ENCODE measurements around the gene HIRIP3. TPM values are rescaled to one million over a fixed set of nuclear protein-coding genes. Genes with fewer than 3 reads are reported as not detected.

HIRIP3 gene
- total and polyA plus RNA-seq, 2 experiments from 2014 or later: 10.4 to 18.5 TPM

DNA sequence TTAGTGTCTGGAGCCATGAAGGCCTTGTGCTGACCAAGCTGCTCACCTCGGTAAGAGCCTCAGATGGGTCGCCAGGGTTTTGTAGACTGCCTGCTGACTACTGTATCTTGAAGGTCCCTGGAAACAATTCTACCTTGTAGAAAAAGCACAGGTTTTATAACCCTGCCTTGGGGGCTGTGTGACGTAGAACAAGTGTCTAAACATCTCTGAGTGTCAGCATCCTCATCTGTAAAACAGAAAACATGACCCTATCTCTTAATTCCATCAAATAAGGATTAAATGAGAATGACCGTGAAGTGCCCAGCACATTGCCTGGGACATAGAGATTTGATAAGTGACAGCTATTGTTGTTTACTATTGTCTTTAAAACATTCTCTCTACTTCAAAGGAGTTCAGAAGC, 27.2 kb downstream of the HIRIP3 start:
- Histone ChIP-seq H3K4me3 (no peak overlapping the region), H3K4me1 (ENCODE audit: insufficient read depth) (no peaks in the 10 kb centered on the region), H3K36me3 (ENCODE audit: insufficient read depth) (peaks cover 14% of the 10 kb centered on the region), H3K27ac (ENCODE audit: low read depth) (no peak overlapping the region), H3K79me2 (replicated peaks; ENCODE audit: insufficient read depth) (no peaks in the 10 kb centered on the region), H4K20me1 (replicated peaks; ENCODE audit: insufficient read depth) (no peaks in the 10 kb centered on the region), H3K27me3 (ENCODE audit: insufficient read depth) (peaks cover 16% of the 10 kb centered on the region), H3K9me2 (ENCODE audit: insufficient read depth) (peaks cover 4% of the 10 kb centered on the region; the same call in 1 of the 2 replicates), H3F3A (replicated peaks; ENCODE audit: low read depth) (peaks cover 11% of the 10 kb centered on the region; the same call in 1 of the 2 replicates), H3K4me2 (no peak overlapping the region), H2AFZ (no peak overlapping the region)
- H3K4me1 Mint-ChIP-seq: peaks cover 2% of the 10 kb centered on the region
- DNase-seq (ENCODE audit: low spot score) (no peak), ATAC-seq (no peak)
- no peak overlapping the region for H3K27ac Mint-ChIP-seq
- peaks cover 45% of the 10 kb centered on the region for H3K36me3 Mint-ChIP-seq (ENCODE audit: low read depth)
- H3K4me3 Mint-ChIP-seq: no peak overlapping the region
- H3K27me3 Mint-ChIP-seq (ENCODE audit: insufficient read depth, low read depth, poor library complexity): peaks cover 18% of the 10 kb centered on the region
- H3K9me3 Mint-ChIP-seq: peaks cover 18% of the 10 kb centered on the region
- no peak for TF ChIP-seq JUNB (IDR thresholded peaks at IDR 0.05; ENCODE audit: unreplicated experiment)
- TF ChIP-seq ZNF462 (CRISPR knock-in tag; IDR thresholded peaks at IDR 0.05): no peak
- no peak for TF ChIP-seq EZH2phosphoT487 (IDR thresholded peaks at IDR 0.05; ENCODE audit: unreplicated experiment)
- no peak for TF ChIP-seq CTCF (conservative IDR thresholded peaks at IDR 0.05; ENCODE audit: low read depth in 2 of 2)
- TF ChIP-seq ETS1 (IDR thresholded peaks at IDR 0.05): no peak
- no peak for TF ChIP-seq CREB1 (CRISPR knock-in tag; IDR thresholded peaks at IDR 0.05; ENCODE audit: low read depth)

Measured in GM23338 (cell line).